ENCODE results near the gene RRAS. TPM values are rescaled to one million over a fixed set of nuclear protein-coding genes. Genes with fewer than 3 reads are reported as not detected.
A peak's percentile ranks its signal among the peaks of the same experiment; 100 is the strongest.

The RRAS gene
- total RNA-seq, 4 donors from 2014 or later, result 31.8 to 97.6 (median 58.2) TPM

- Histone ChIP-seq H3K9me3 (no peaks in the 10 kb centered on the region), H3K27me3 (no peaks in the 10 kb centered on the region), H3K4me1 (peaks cover 9 to 45% (median 39%) of the 10 kb centered on the region in 4 donors), H3K27ac (peak overlapping the region; percentile 84 to 99 (median 95)), H3K36me3 (peaks cover 0 to 9% (median 6%) of the 10 kb centered on the region in 4 donors), H3K4me3 (no peak overlapping the region)
- 59 to 94% methylated on average over 3 to 12 of the region's 12 CpGs for WGBS, 2 donors (ENCODE audit: low coverage in 1 of 2)
- in situ Hi-C loops (cut with MboI; ENCODE audit: low pct_ligation_motif_present in 1 of 4, low pct_unique_long_range_greater_than_20kb in 1 of 4, low sequenced_read_pairs in 3 of 4), result loop anchor here in 1 of 4 donors (10.0 kb wide), 1 partner anchor 104 kb away; no protein-coding TSS in a partner anchor
- no peak for DNase-seq
- TF ChIP-seq POLR2A (IDR thresholded peaks at IDR 0.05), result no peak
- TF ChIP-seq POLR2AphosphoS5 (IDR thresholded peaks at IDR 0.05), result no peak
- TF ChIP-seq, protein P1, sequence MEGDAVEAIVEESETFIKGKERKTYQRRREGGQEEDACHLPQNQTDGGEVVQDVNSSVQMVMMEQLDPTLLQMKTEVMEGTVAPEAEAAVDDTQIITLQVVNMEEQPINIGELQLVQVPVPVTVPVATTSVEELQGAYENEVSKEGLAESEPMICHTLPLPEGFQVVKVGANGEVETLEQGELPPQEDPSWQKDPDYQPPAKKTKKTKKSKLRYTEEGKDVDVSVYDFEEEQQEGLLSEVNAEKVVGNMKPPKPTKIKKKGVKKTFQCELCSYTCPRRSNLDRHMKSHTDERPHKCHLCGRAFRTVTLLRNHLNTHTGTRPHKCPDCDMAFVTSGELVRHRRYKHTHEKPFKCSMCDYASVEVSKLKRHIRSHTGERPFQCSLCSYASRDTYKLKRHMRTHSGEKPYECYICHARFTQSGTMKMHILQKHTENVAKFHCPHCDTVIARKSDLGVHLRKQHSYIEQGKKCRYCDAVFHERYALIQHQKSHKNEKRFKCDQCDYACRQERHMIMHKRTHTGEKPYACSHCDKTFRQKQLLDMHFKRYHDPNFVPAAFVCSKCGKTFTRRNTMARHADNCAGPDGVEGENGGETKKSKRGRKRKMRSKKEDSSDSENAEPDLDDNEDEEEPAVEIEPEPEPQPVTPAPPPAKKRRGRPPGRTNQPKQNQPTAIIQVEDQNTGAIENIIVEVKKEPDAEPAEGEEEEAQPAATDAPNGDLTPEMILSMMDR (IDR thresholded peaks at IDR 0.05), result no peak
- TF ChIP-seq EP300 (IDR thresholded peaks at IDR 0.05; ENCODE audit: low read depth), result no peak
- intact Hi-C loops (cut with DNase I; ENCODE audit: low total_unique reads), result no loop called here
Observed at GRCh38 chr19:49678985-49679770, 39.2 kb upstream of the RRAS start.

- H3K27me3 ChIP-seq, result no peaks in the 10 kb centered on the region
- H3K4me1 ChIP-seq, result peaks cover 9 to 45% (median 39%) of the 10 kb centered on the region in 4 donors
- H3K9me3 ChIP-seq, result no peaks in the 10 kb centered on the region
- H3K36me3 ChIP-seq, result peaks cover 0 to 9% (median 6%) of the 10 kb centered on the region in 4 donors
- H3K27ac ChIP-seq, result peak overlapping the region; percentile 84 to 99 (median 95)
- WGBS, 2 donors (ENCODE audit: low coverage in 1 of 2), result 0 to 4% methylated on average over 4 to 21 of the region's 21 CpGs
- DNase-seq, result peak; percentile 78
- in situ Hi-C loops (cut with MboI; ENCODE audit: low pct_ligation_motif_present in 1 of 4, low pct_unique_long_range_greater_than_20kb in 1 of 4, low sequenced_read_pairs in 3 of 4), result loop anchor here in 1 of 4 donors (10.0 kb wide), 1 partner anchor 103 kb away; no protein-coding TSS in a partner anchor
- TF ChIP-seq POLR2A (IDR thresholded peaks at IDR 0.05), result no peak
- TF ChIP-seq, protein P1 (IDR thresholded peaks at IDR 0.05), result peak; percentile 53 to 74 (median 57)
- H3K4me3 ChIP-seq, result peak overlapping the region; percentile 62 to 94 (median 84)
- intact Hi-C loops (cut with DNase I; ENCODE audit: low total_unique reads), result no loop called here
Observed at GRCh38 chr19:49677901-49678674, 38.1 kb upstream of the RRAS start.

DNA sequence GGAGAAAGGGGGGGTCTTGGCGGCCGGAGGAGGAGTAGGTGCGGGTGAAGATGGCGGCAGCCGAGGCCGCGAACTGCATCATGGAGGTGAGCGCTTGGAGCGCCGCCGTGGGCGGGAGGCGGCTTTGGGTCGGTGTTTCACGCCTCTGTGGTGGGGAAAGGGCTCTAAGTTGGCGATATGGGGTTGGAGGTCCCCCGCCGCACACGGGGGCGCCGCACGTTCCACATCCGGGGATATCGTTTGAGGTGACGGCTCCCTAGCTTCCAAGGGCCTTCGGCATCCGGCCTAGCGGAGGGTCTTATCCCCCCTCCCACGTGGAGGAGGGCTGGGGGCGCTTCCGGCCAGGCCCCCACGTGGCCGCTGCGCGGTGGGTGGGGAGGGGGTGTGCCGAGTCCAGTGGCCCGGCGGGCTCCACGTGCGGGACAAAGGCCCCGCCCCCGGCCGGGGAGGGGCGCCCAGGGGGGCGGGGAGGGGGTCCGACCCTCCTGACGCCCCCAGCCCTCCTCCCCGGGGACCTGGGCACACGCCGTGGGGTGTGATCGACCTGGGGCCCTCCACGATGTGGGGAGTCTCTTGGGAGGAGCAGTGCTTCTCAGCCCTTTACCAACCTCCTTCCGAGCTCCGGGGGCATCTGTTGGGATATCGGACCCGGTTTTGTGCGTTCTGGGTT lies 37.4 kb upstream of the RRAS start, which contains the start of gene PRMT1:
Gene PRMT1 (plus strand): TSS at position 41 of the 670 bp plus-strand sequence. CDS start 10 bp downstream, at position 51.
- TF ChIP-seq POLR2AphosphoS5 (IDR thresholded peaks at IDR 0.05) (peak; percentile 64 to 89 (median 79)), EP300 (IDR thresholded peaks at IDR 0.05; ENCODE audit: low read depth) (no peak), POLR2A (IDR thresholded peaks at IDR 0.05) (peak; percentile 85)
- TF ChIP-seq, protein P1 (IDR thresholded peaks at IDR 0.05), result no peak
- peaks cover 9 to 45% (median 40%) of the 10 kb centered on the region in 4 donors for H3K4me1 ChIP-seq
- peak; percentile 44 for DNase-seq
- H3K27me3 ChIP-seq, result no peaks in the 10 kb centered on the region
- in situ Hi-C loops (cut with MboI; ENCODE audit: low pct_ligation_motif_present in 1 of 4, low pct_unique_long_range_greater_than_20kb in 1 of 4, low sequenced_read_pairs in 3 of 4), result loop anchor here in 1 of 4 donors (10.0 kb wide), 1 partner anchor 103 kb away; no protein-coding TSS in a partner anchor
- peaks cover 0 to 6% (median 5%) of the 10 kb centered on the region in 4 donors for H3K36me3 ChIP-seq
- intact Hi-C loops (cut with DNase I; ENCODE audit: low total_unique reads), result no loop called here
- H3K27ac ChIP-seq, result peak within 1 kb of the TSS; percentile 85 to 99 (median 95)
- H3K9me3 ChIP-seq, result no peaks in the 10 kb centered on the region
- 2% methylated on average over 40 of the region's 57 CpGs; no CpG with 5 or more reads in 1 of the 2 donors for WGBS, 2 donors (ENCODE audit: low coverage in 1 of 2)
- H3K4me3 ChIP-seq, result peak within 1 kb of the TSS; percentile 62 to 94 (median 84)
